Breast epithelium (tissue), 3 donors: Measurements from ENCODE around the gene LRIG2.

Experiments used
- POLR2A ChIP-seq: fragments of 450-650 bp; IDR thresholded peaks from one replicate; pipeline ENCODE4 v1.6.1; 2016; ENCODE audit warnings: antibody characterized with exemption, mild to moderate bottlenecking, moderate library complexity
- TF ChIP-seq, protein P1 (sequence below), 3 donors: fragments of 450-650 bp; IDR thresholded peaks; one replicate each; pipeline ENCODE4 v1.5.1; 2016 to 2017; ENCODE audit warnings: antibody characterized with exemption in 3 of 3, mild to moderate bottlenecking in 3 of 3, moderate library complexity in 3 of 3

DNA sequence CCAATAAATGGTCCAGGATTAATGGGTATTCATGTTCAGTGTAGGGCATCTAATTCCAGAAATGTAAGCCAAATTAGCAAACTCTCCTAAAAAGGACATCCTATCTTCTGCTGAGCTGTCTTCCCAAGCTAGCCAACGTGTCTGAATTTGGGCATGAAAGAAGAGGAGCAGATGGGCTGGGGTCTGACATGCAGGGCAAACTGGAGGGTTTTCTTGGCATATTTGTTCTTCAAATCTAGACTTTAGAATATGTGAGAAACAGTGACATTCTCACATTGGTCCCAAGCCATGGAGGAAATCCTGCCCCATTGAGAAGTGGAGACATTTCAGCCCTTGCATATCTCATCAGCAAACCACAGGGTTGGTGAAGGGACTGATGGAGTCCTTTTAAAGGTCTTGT, 67.2 kb downstream of the LRIG2 start:
- TF ChIP-seq POLR2A = no peak
- TF ChIP-seq, protein P1, sequence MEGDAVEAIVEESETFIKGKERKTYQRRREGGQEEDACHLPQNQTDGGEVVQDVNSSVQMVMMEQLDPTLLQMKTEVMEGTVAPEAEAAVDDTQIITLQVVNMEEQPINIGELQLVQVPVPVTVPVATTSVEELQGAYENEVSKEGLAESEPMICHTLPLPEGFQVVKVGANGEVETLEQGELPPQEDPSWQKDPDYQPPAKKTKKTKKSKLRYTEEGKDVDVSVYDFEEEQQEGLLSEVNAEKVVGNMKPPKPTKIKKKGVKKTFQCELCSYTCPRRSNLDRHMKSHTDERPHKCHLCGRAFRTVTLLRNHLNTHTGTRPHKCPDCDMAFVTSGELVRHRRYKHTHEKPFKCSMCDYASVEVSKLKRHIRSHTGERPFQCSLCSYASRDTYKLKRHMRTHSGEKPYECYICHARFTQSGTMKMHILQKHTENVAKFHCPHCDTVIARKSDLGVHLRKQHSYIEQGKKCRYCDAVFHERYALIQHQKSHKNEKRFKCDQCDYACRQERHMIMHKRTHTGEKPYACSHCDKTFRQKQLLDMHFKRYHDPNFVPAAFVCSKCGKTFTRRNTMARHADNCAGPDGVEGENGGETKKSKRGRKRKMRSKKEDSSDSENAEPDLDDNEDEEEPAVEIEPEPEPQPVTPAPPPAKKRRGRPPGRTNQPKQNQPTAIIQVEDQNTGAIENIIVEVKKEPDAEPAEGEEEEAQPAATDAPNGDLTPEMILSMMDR (IDR thresholded peaks at IDR 0.05) = no peak
